ENCODE results near the gene CLEC17A. TPM values are rescaled to one million over a fixed set of nuclear protein-coding genes. Genes with fewer than 3 reads are reported as not detected.

Gene CLEC17A
- polyA plus RNA-seq, 2 of the 4 experiments (the other 2 are of a cell fraction): not detected

DNA sequence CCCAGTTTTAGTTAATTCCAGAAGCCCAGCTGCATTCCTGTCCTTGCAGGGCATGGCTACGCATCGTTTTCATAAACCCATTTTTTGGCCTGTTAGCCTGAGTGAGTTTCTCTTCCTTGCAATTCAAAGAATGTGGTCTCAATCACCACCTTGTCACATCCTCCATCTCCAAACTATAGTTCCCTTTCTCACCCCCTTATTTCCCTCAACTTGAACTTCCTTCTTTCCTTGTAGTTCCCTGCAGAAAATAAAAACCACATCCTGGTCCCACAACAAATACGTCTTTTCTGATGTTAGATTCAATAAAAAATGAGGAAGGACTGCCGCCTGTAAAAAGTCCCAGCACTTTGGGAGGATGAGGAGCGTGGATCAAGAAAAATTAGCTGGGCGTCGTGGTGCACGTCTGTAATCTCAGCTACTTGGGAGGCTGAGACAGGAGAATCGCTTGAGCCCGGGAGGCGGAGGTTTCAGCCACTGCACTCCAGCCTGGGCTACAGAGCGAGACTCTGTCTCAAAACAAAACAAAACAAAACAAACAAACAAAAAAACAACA, 78.6 kb downstream of the CLEC17A start:
- ChIA-PET CTCF (no interaction called here), POLR2A (no interaction called here)
- H3K4me1 ChIP-seq: no peaks in the 10 kb centered on the region
- WGBS (ENCODE audit: missing lambda C conversion rate): 62% methylated on average over 12 of the region's 12 CpGs
- H3K27ac ChIP-seq: no peak overlapping the region
- H3K4me3 ChIP-seq: no peak overlapping the region
- TF ChIP-seq FOXS1 (CRISPR knock-in tag; IDR thresholded peaks at IDR 0.05) (no peak), EHMT2 (IDR thresholded peaks at IDR 0.05; ENCODE audit: low read depth) (no peak), ELK1 (IDR thresholded peaks at IDR 0.05; ENCODE audit: low read depth, low read length) (no peak)
- no peak for ATAC-seq
- no peak for FAIRE-seq
- no peaks in the 10 kb centered on the region for H3K9me3 ChIP-seq
- no peak for DNase-seq (ENCODE audit: low read depth in 1 of 2, low spot score in 1 of 2)
- no peak overlapping the region for H3K4me2 ChIP-seq

Small RNA genes within 50 kb of the gene (small RNA-seq; reads per million reads assigned to genes)
- gene AC022149.2 (0 reads per million in 6 experiments), gene RN7SL842P (0 reads per million in 6 experiments)

Other genes starting within 250 kb of the CLEC17A start
- 16.9 and 19.8 TPM in 2 replicates for gene ADGRE5, start 201.6 kb upstream of the CLEC17A start, polyA plus RNA-seq (2011; rRNA removed)
- 32.8 to 34.1 TPM (median 33.1 TPM) in 3 replicates for gene ADGRE5, start 201.6 kb upstream of the CLEC17A start, polyA plus RNA-seq (2017; fragmentation: RNase III; extraction: RNeasy Plus Mini Kit Qiagen cat#74134 plus additional on column Dnase treatment)
- gene DDX39A, start 163.7 kb upstream of the CLEC17A start, polyA plus RNA-seq (2011; rRNA removed): 57.9 and 59.0 TPM in 2 replicates
- 110 to 118 TPM (median 112 TPM) in 3 replicates for gene DDX39A, start 163.7 kb upstream of the CLEC17A start, polyA plus RNA-seq (2017; fragmentation: RNase III; extraction: RNeasy Plus Mini Kit Qiagen cat#74134 plus additional on column Dnase treatment)
- 26.5 and 33.4 TPM in 2 replicates for gene PKN1, start 149.8 kb upstream of the CLEC17A start, polyA plus RNA-seq (2011; rRNA removed)
- 37.3 to 45.8 TPM (median 41.7 TPM) in 3 replicates for gene PKN1, start 149.8 kb upstream of the CLEC17A start, polyA plus RNA-seq (2017; fragmentation: RNase III; extraction: RNeasy Plus Mini Kit Qiagen cat#74134 plus additional on column Dnase treatment)
- 0.06 TPM in 1 of 2 replicates, not detected in the other for gene PTGER1, start 107.7 kb upstream of the CLEC17A start, polyA plus RNA-seq (2011; rRNA removed)
- 0.12 to 0.18 TPM (median 0.17 TPM) in 3 replicates for gene PTGER1, start 107.7 kb upstream of the CLEC17A start, polyA plus RNA-seq (2017; fragmentation: RNase III; extraction: RNeasy Plus Mini Kit Qiagen cat#74134 plus additional on column Dnase treatment)
- gene GIPC1, start 87.0 kb upstream of the CLEC17A start, polyA plus RNA-seq (2011; rRNA removed): 41.4 and 52.9 TPM in 2 replicates
- 81.4 to 88.6 TPM (median 86.4 TPM) in 3 replicates for gene GIPC1, start 87.0 kb upstream of the CLEC17A start, polyA plus RNA-seq (2017; fragmentation: RNase III; extraction: RNeasy Plus Mini Kit Qiagen cat#74134 plus additional on column Dnase treatment)
- 124 and 126 TPM in 2 replicates for gene DNAJB1, start 64.7 kb upstream of the CLEC17A start, polyA plus RNA-seq (2011; rRNA removed)
- 110 to 128 TPM (median 116 TPM) in 3 replicates for gene DNAJB1, start 64.7 kb upstream of the CLEC17A start, polyA plus RNA-seq (2017; fragmentation: RNase III; extraction: RNeasy Plus Mini Kit Qiagen cat#74134 plus additional on column Dnase treatment)
- 74.4 and 87.7 TPM in 2 replicates for gene TECR, start 53.5 kb upstream of the CLEC17A start, polyA plus RNA-seq (2011; rRNA removed)
- gene TECR, start 53.5 kb upstream of the CLEC17A start, polyA plus RNA-seq (2017; fragmentation: RNase III; extraction: RNeasy Plus Mini Kit Qiagen cat#74134 plus additional on column Dnase treatment): 118 to 149 TPM (median 139 TPM) in 3 replicates
- 73.7 and 82.3 TPM in 2 replicates for gene NDUFB7, start 11.0 kb upstream of the CLEC17A start, polyA plus RNA-seq (2011; rRNA removed)
- 158 to 164 TPM (median 161 TPM) in 3 replicates for gene NDUFB7, start 11.0 kb upstream of the CLEC17A start, polyA plus RNA-seq (2017; fragmentation: RNase III; extraction: RNeasy Plus Mini Kit Qiagen cat#74134 plus additional on column Dnase treatment)
- gene ADGRE3, start 91.8 kb downstream of the CLEC17A start, polyA plus RNA-seq (2011; rRNA removed): not detected in 2 replicates
- not detected in 3 replicates for gene ADGRE3, start 91.8 kb downstream of the CLEC17A start, polyA plus RNA-seq (2017; fragmentation: RNase III; extraction: RNeasy Plus Mini Kit Qiagen cat#74134 plus additional on column Dnase treatment)
- 5.7 and 7.0 TPM in 2 replicates for gene ZNF333, start 107.0 kb downstream of the CLEC17A start, polyA plus RNA-seq (2011; rRNA removed)
- 2.5 to 3.5 TPM (median 2.8 TPM) in 3 replicates for gene ZNF333, start 107.0 kb downstream of the CLEC17A start, polyA plus RNA-seq (2017; fragmentation: RNase III; extraction: RNeasy Plus Mini Kit Qiagen cat#74134 plus additional on column Dnase treatment)
- 0.47 and 0.67 TPM in 2 replicates for gene ADGRE2, start 195.5 kb downstream of the CLEC17A start, polyA plus RNA-seq (2011; rRNA removed)
- gene ADGRE2, start 195.5 kb downstream of the CLEC17A start, polyA plus RNA-seq (2017; fragmentation: RNase III; extraction: RNeasy Plus Mini Kit Qiagen cat#74134 plus additional on column Dnase treatment): 0.26 to 0.39 TPM (median 0.36 TPM) in 3 replicates